NCI-H1048 (cell line): ENCODE data around the gene LYG2.
"Not testable (repeated sequence)": the region's sequence is repeated elsewhere in the genome, so short reads cannot be mapped to it uniquely, and the experiment has no call there.

Experiments used
- DNase-seq: peaks from one replicate; lab custom pipeline; 2025; lab: John Stamatoyannopoulos, UW

LYG2 gene

GRCh38 chr2:99255491-99256318, at the start of gene LYG2:
LYG2 (minus strand) TSS chr2:99255666; CDS start chr2:99254260, 1,406 bp downstream.
- no peak for DNase-seq

- DNase-seq = not testable (repeated sequence)
These were observed 45.6 kb upstream of the LYG2 start, which contains the start of gene LYG1 for GRCh38 chr2:99301097-99301496. LYG1 (minus strand) TSS chr2:99301197; CDS start chr2:99295670, 5,527 bp downstream.

GRCh38 chr2:99299580-99299979, 44.1 kb upstream of the LYG2 start:
- no peak for DNase-seq

GRCh38 chr2:99297994-99298393, 42.5 kb upstream of the LYG2 start:
- no peak for DNase-seq

GRCh38 chr2:99285526-99285925, 30.1 kb upstream of the LYG2 start:
- DNase-seq = no peak

- no peak for DNase-seq
These were observed 24.7 kb upstream of the LYG2 start for GRCh38 chr2:99279969-99280695.

- DNase-seq = no peak
These were observed 23.4 kb upstream of the LYG2 start for GRCh38 chr2:99278793-99279291.

- not testable (repeated sequence) for DNase-seq
These were observed 22.8 kb upstream of the LYG2 start for GRCh38 chr2:99278195-99278765.

GRCh38 chr2:99275882-99276281, 20.4 kb upstream of the LYG2 start:
- no peak for DNase-seq

- DNase-seq = no peak
These were observed 5.8 kb upstream of the LYG2 start for GRCh38 chr2:99261242-99261641.

GRCh38 chr2:99260184-99260583, 4.7 kb upstream of the LYG2 start:
- DNase-seq = no peak

- DNase-seq = no peak
These were observed 4.0 kb upstream of the LYG2 start for GRCh38 chr2:99259465-99259864.

- DNase-seq = no peak
These were observed 1.2 kb upstream of the LYG2 start for GRCh38 chr2:99256677-99257076.

GRCh38 chr2:99249951-99250350, 5.5 kb downstream of the LYG2 start:
- DNase-seq = no peak

GRCh38 chr2:99242151-99242550, 13.3 kb downstream of the LYG2 start:
- DNase-seq = no peak

GRCh38 chr2:99240431-99240830, 15.0 kb downstream of the LYG2 start:
- no peak for DNase-seq

GRCh38 chr2:99238599-99238998, 16.9 kb downstream of the LYG2 start:
- DNase-seq = no peak

GRCh38 chr2:99233177-99233576, 22.3 kb downstream of the LYG2 start:
- DNase-seq = not testable (repeated sequence)

- DNase-seq = no peak
These were observed 37.5 kb downstream of the LYG2 start for GRCh38 chr2:99217929-99218501.

GRCh38 chr2:99216096-99216495, 39.4 kb downstream of the LYG2 start:
- no peak for DNase-seq

- no peak for DNase-seq
These were observed 50.0 kb downstream of the LYG2 start for GRCh38 chr2:99205491-99205890.

GRCh38 chr2:99201959-99202678, 53.3 kb downstream of the LYG2 start:
- no peak for DNase-seq
